ENCODE data around the gene OR56A5.

OR56A5 gene

DNA sequence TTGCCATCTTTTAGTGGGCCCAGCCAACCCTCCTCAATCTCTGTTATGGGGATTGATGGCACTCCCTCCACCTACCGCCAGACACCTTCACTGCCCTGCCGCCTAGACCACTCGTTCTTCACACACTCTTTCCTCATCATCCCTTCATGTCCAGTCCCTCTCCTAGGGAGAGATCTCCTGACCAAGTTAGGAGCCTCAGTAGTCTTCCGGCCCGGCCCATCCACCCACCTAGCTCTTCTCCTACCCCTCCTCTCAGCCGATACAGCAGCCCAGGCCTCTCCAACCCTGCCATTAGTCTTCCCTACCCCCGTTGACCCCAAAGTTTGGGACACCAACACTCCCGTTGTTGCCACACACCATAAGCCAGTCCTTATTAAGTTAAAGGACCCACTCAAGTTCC lies 37.2 kb downstream of the OR56A5 start:
- no peak for DNase-seq

DNA sequence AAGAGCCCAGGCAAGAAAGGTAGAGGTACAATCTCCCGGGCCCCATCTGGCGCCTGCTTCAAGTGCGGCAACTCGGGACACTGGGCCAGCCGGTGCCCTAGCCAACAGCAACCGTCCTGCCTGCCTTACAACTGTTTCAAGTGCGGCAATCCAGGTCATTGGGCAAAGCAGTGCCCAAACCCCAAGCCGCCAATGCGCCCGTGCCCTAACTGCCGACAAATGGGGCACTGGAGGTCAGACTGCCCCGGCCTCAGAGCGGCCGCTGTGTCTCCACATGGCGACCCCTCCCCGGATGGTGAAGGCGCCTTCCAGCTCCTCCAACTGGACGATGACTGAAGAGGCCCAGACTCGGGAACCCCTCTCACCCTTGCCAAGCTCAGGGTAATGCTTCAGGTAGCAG lies 37.7 kb downstream of the OR56A5 start:
- no peak for DNase-seq

DNA sequence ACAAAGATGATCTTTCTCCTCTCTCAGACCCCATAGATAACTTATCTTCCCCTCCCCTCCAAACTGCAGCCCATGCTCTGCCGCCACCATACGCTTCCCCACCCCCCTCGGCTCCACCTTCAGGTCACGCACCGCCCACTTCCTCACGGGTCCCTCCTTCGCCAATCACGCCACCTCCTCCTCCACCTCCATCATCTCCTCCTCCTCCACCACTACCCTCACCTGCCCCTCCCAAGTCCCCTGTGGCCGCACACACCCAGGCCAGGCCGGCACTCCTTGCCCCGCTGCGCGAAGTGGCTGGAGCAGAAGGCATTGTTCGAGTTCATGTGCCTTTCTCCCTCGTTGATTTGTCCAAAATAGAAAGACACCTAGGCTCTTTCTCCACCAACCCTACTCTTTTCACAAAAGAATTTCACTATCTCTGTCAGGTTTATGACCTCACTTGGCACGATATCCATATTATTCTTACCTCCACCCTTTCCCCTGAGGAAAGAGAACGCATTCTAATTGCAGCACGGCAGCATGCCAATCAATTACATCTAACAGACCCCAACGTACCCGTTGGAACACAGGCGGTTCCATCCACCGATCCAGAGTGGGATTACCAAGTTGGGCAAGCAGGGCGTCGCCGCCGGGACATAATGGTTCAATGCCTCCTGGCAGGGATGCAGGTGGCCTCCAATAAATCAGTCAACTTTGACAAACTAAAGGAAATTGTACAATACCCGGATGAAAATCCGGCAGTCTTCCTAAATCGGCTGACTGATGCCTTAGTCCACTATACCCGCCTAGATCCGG lies 38.5 kb downstream of the OR56A5 start:
- no peak for DNase-seq

DNA sequence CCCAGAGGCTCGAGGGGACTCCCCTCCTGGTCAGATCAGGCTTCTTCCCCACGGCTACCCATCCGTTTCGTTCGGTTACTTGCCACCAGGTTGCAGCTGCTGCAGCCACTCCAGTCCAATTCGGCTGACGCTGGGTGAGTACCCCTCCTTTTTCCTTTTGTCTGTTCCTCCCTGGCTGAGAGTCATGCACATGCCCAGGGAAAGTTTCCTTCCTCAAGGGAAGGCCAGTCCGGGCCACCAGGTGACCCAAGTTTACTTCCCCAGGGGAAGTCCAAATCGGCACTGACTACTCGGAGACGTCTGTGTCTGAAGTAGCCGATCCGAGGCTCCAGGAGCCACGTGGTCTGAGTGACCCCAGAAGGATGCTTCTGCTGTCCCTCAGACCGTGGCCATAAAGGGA lies 39.5 kb downstream of the OR56A5 start:
- DNase-seq, result no peak

DNA sequence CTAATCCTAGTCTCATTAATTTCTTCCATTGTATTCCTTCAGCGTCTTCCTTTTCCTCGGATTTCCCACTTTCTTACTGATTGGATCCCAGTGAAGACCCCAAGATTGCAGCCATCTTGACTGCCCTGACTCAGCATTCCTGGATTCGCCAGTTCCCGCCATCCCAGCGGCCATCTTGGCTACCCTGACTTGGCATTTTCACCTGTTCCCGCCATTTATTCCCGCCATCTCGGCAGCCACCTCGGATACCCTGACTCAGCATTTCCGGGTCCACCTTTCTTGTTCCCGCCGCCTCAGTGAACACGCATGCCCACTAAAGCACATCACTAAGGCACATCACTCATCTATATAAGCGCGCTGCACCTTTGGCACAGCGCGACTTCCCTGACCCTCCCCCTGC lies 40.0 kb downstream of the OR56A5 start:
- no peak for DNase-seq

DNA sequence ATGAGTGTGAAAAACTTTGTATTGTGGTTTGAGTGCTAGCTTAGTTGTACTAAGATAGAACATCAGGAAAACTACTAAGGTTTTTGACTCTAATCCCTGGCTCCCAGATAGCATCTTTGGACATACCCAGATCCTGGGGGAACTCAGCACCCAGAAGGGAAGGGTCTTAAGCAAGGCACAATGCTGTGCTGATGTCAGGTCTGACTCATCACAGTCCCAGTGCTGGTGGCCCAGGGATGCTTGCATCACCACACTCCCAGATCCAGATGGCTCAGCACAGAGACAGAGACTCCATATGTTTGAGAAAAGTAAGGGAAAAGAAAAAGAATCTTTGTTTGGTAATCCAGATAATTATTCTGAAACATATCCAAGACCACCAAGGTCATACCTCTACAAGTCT lies 44.5 kb downstream of the OR56A5 start:
- no peak for DNase-seq

DNA sequence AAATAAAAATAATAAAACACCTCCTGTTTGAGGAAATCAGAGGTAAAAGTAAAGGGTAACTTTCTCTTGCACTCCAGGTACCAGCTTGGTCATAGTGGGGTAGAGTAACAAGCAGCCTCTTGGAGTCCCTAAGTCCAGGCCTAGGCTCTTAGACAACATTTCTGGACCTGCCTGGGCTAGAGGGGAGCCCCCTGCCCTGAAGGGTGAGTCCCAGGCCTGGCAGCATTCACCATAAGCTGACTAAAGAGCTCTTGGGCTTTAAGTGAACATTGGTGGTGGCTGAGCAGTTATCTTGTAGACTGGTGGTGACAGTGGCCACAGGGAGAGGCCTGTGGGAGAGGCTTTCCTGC lies 44.9 kb downstream of the OR56A5 start:
- DNase-seq, result no peak

DNA sequence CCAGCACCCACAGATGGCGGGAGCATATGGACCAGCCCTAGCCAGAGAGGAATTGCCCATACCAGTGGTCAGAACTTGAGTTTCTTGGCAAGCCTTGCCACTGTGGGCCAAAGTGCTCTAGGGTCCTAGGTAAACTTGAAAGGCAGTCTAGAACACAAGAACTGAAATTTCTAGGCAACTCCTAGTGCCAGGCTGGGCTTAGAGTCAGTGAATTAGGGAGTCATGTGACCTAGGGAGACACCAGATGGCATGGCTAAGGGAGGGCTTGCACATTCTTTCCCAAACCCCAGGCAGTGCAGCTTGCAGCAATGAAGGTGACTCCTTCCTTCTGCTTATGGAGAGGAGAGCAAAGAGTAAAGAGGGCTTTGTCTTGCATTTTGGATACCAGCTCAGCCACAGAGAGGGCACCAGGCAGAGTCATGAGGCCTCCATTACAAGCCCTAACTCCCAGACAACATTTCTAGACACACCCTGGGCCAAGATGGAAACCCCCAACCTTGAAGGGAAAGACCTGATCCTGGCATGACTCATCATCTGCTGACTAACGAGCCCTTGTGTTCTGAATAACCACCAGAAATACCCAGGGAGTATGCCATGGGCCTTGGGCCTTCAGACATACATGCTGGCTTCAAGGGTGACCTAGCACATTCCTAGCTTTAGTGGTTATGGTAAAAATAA lies 45.4 kb downstream of the OR56A5 start:
- DNase-seq, result peak; percentile 47
